HepG2 (cell line): ENCODE measurements around the gene NACAD. TPM values are rescaled to one million over a fixed set of nuclear protein-coding genes. Genes with fewer than 3 reads are reported as not detected.

ENCODE experiments used
- ATAC-seq: fragments of 200-7000 bp; cut with Tn5 transposase; 3 replicates; pipeline ENCODE4 v1.9.1; 2020; ENCODE audit warnings: mild to moderate bottlenecking, moderate library complexity
- BruUV-seq: library from RNA; stranded (reverse); fragments of 400-500 nt; replicated peaks from 2 replicates; lab custom pipeline; 2021; lab: Mats Ljungman, UMichigan
- CTCF ChIA-PET: fragments of 300-600 bp; formaldehyde crosslinking; extraction: SDS; loops from one replicate; lab custom pipeline; 2021; ENCODE audit warnings: low total read pairs, inconsistent platforms, low intra/inter-chr PET ratio; lab: Yijun Ruan, JAX
- POLR2A ChIA-PET: fragments of 350-600 bp; sonication (Branson Sonifier 250); formaldehyde crosslinking; loops from one replicate; lab custom pipeline; 2020; ENCODE audit warnings: antibody characterized with exemption, inconsistent platforms; lab: Yijun Ruan, JAX
- DNase-seq: peaks from one replicate; pipeline ENCODE4 v3.0.0-alpha.2; 2015; ENCODE audit warnings: low spot score
- FAIRE-seq: peaks from 3 replicates; lab custom pipeline; 2011; peaks lifted over from hg19 to GRCh38; lab: Jason Lieb, UNC
- H2AFZ ChIP-seq: one replicate; pipeline ENCODE4 v1.6.1; 2011; ENCODE audit warnings: low read length, inconsistent platforms
- H3K27ac ChIP-seq: fragments of 300-600 bp; 3 replicates; pipeline ENCODE4 v1.8.0; 2011; ENCODE audit warnings: mixed run types, mild to moderate bottlenecking, mixed read lengths, low read length, inconsistent platforms; ENCODE audit not compliant: insufficient read depth; ENCODE audit errors: extremely low read length
- H3K27me3 ChIP-seq, 2 experiments: fragments of 200-600 bp in 1 of 2; 2 replicates in 1 of 2; 3 replicates in 1 of 2; pipeline versions ENCODE4 v1.6.0 to v1.8.0; 2011; ENCODE audit warnings: low read length in 2 of 2, mild to moderate bottlenecking in 2 of 2, moderate library complexity in 2 of 2, inconsistent platforms in 1 of 2; ENCODE audit not compliant: insufficient read depth in 2 of 2, control insufficient read depth in 1 of 2
- H3K36me3 ChIP-seq, 2 experiments: fragments of 200-600 bp in 1 of 2; replicated peaks in 1 of 2; 2 replicates in 1 of 2; 3 replicates in 1 of 2; pipeline versions ENCODE4 v1.5.1 to v1.8.0; 2011; ENCODE audit warnings: low read length in 2 of 2, inconsistent platforms in 1 of 2; ENCODE audit not compliant: insufficient read depth in 2 of 2, control insufficient read depth in 1 of 2
- H3K4me1 ChIP-seq: 2 replicates; pipeline ENCODE4 v1.5.1; 2012; ENCODE audit warnings: low read length, inconsistent platforms; ENCODE audit not compliant: insufficient read depth
- H3K4me2 ChIP-seq: 2 replicates; pipeline ENCODE4 v1.6.0; 2011; ENCODE audit warnings: low read depth, low read length, inconsistent platforms
- H3K4me3 ChIP-seq, 3 experiments: fragments of 200-600 bp in 1 of 3; sonication (generic), shearing (Covaris generic) in 1 of 3; replicated peaks in 1 of 3; 2 replicates each; pipeline ENCODE4 v1.5.1; 2011 to 2016; ENCODE audit warnings: low read length in 3 of 3, inconsistent platforms in 2 of 3, low read depth in 2 of 3, mild to moderate bottlenecking in 2 of 3, control low read depth in 1 of 3, mixed read lengths in 1 of 3; ENCODE audit not compliant: insufficient read depth in 1 of 3
- H3K79me2 ChIP-seq: one replicate; pipeline ENCODE4 v1.6.1; 2011; ENCODE audit warnings: low read length, inconsistent platforms; ENCODE audit not compliant: insufficient read depth
- H3K9ac ChIP-seq: 2 replicates; pipeline ENCODE4 v1.6.0; 2011; ENCODE audit warnings: mild to moderate bottlenecking, low read depth, low read length, inconsistent platforms; ENCODE audit not compliant: insufficient read depth
- H3K9me3 ChIP-seq: 2 replicates; pipeline ENCODE4 v1.5.1; 2012; ENCODE audit warnings: mild to moderate bottlenecking, low read length
- H4K20me1 ChIP-seq: 2 replicates; pipeline ENCODE4 v1.6.0; 2011; ENCODE audit warnings: inconsistent platforms, mild to moderate bottlenecking, low read length, moderate library complexity; ENCODE audit not compliant: insufficient read depth
- FOXA1 ChIP-seq, 2 experiments: fragments of 450-650 bp in 1 of 2; sonication (generic) in 1 of 2; formaldehyde crosslinking in 1 of 2; IDR thresholded peaks; 2 replicates each; pipeline versions ENCODE4 v1.4.0 to v1.6.1; 2016 to 2020; ENCODE audit warnings: missing genetic modification reagents in 1 of 2
- RFX5 ChIP-seq: IDR thresholded peaks from 2 replicates; pipeline ENCODE4 v1.6.1; 2011; ENCODE audit warnings: low read depth, low read length, improper control_type of control experiment
- USF2 ChIP-seq, 2 experiments: sonication (generic) in 1 of 2; formaldehyde crosslinking in 1 of 2; IDR thresholded peaks; 2 replicates each; pipeline versions ENCODE4 v1.5.1 to v1.6.1; 2011 to 2020; ENCODE audit warnings: borderline replicate concordance in 1 of 2, low read depth in 1 of 2, low read length in 1 of 2, mild to moderate bottlenecking in 1 of 2, missing genetic modification reagents in 1 of 2, moderate library complexity in 1 of 2
- ZNF564 ChIP-seq: sonication (generic); formaldehyde crosslinking; IDR thresholded peaks from 2 replicates; pipeline ENCODE4 v1.8.1; 2023; ENCODE audit warnings: mild to moderate bottlenecking, missing genetic modification reagents
- ZNF616 ChIP-seq: sonication (generic); formaldehyde crosslinking; IDR thresholded peaks from 2 replicates; pipeline ENCODE4 v1.5.0; 2020; ENCODE audit warnings: low read depth, mild to moderate bottlenecking, missing genetic modification reagents
- WGBS: methylation state at CpG from one replicate; pipeline ENCODE4 v1.1.6; 2017; ENCODE audit warnings: low lambda C conversion rate; 5-methylcytosine and 5-hydroxymethylcytosine counted together
- in situ Hi-C: cut with HindIII; loops from 2 replicates; pipeline ENCODE4 v1.10.0; 2017; ENCODE audit warnings: low pct_unique_long_range_greater_than_20kb; ENCODE audit not compliant: extremely low pct_ligation_motif_present
- intact Hi-C: fragments of 100-400 bp; cut with micrococcal nuclease; formaldehyde crosslinking; loops from one replicate; pipeline ENCODE4 v1.10.0; 2022; ENCODE audit not compliant: unreplicated experiment
- polyA plus RNA-seq, 8 experiments: library from polyadenylated mRNA; depleted of rRNA in 3 of 8; stranded (reverse) in 7 of 8; unstranded in 1 of 8; fragments of >200 nt; fragmentation: Illumina TruSeq in 4 of 8; extraction: Trizol in 4 of 8; gene quantifications; 2 replicates each; pipeline versions ENCODE4 v1.2.1 to v1.2.3, GENCODE V29; 2011 to 2016; ENCODE audit warnings: low read depth in 4 of 8, missing spikeins in 1 of 8, mixed read lengths in 1 of 8; ENCODE audit not compliant: insufficient read depth in 1 of 8
- total RNA-seq, 5 experiments: library from RNA; depleted of rRNA; stranded (reverse); fragments of >200 nt; fragmentation: Illumina TruSeq; extraction: Trizol; gene quantifications; 2 replicates each; pipeline ENCODE4 v1.2.3, GENCODE V29; 2016; ENCODE audit warnings: low read depth in 1 of 5
- TF ChIP-seq, protein P1 (sequence below): sonication (generic); formaldehyde crosslinking; IDR thresholded peaks from 2 replicates; pipeline ENCODE4 v1.4.0; 2020; ENCODE audit warnings: mild to moderate bottlenecking, missing genetic modification reagents
- TF ChIP-seq, protein P2 (sequence below): sonication (generic); formaldehyde crosslinking; IDR thresholded peaks from 2 replicates; pipeline ENCODE4 v1.8.0; 2022; ENCODE audit warnings: mild to moderate bottlenecking, missing genetic modification reagents; ENCODE audit not compliant: insufficient replicate concordance

NACAD gene
- total and polyA plus RNA-seq, 2 of the 13 experiments (the other 11 are each of a cell fraction or from before 2014, with no cell fraction given), result 0.04 TPM; not detected in 1

- 0 out of 2 replicates have a peak overlapping the region, but pooled peaks have one; percentile 34 for H3K4me2 ChIP-seq
- no peak for DNase-seq
- no peak overlapping the region for H2AFZ ChIP-seq
- no peak overlapping the region for H3K9ac ChIP-seq
- ATAC-seq, result no peak
- no TSS peak for BruUV-seq
- no peaks in the 10 kb centered on the region for H3K9me3 ChIP-seq
- intact Hi-C loops, result no loop called here
- no peak for TF ChIP-seq RFX5
- TF ChIP-seq, protein P1, sequence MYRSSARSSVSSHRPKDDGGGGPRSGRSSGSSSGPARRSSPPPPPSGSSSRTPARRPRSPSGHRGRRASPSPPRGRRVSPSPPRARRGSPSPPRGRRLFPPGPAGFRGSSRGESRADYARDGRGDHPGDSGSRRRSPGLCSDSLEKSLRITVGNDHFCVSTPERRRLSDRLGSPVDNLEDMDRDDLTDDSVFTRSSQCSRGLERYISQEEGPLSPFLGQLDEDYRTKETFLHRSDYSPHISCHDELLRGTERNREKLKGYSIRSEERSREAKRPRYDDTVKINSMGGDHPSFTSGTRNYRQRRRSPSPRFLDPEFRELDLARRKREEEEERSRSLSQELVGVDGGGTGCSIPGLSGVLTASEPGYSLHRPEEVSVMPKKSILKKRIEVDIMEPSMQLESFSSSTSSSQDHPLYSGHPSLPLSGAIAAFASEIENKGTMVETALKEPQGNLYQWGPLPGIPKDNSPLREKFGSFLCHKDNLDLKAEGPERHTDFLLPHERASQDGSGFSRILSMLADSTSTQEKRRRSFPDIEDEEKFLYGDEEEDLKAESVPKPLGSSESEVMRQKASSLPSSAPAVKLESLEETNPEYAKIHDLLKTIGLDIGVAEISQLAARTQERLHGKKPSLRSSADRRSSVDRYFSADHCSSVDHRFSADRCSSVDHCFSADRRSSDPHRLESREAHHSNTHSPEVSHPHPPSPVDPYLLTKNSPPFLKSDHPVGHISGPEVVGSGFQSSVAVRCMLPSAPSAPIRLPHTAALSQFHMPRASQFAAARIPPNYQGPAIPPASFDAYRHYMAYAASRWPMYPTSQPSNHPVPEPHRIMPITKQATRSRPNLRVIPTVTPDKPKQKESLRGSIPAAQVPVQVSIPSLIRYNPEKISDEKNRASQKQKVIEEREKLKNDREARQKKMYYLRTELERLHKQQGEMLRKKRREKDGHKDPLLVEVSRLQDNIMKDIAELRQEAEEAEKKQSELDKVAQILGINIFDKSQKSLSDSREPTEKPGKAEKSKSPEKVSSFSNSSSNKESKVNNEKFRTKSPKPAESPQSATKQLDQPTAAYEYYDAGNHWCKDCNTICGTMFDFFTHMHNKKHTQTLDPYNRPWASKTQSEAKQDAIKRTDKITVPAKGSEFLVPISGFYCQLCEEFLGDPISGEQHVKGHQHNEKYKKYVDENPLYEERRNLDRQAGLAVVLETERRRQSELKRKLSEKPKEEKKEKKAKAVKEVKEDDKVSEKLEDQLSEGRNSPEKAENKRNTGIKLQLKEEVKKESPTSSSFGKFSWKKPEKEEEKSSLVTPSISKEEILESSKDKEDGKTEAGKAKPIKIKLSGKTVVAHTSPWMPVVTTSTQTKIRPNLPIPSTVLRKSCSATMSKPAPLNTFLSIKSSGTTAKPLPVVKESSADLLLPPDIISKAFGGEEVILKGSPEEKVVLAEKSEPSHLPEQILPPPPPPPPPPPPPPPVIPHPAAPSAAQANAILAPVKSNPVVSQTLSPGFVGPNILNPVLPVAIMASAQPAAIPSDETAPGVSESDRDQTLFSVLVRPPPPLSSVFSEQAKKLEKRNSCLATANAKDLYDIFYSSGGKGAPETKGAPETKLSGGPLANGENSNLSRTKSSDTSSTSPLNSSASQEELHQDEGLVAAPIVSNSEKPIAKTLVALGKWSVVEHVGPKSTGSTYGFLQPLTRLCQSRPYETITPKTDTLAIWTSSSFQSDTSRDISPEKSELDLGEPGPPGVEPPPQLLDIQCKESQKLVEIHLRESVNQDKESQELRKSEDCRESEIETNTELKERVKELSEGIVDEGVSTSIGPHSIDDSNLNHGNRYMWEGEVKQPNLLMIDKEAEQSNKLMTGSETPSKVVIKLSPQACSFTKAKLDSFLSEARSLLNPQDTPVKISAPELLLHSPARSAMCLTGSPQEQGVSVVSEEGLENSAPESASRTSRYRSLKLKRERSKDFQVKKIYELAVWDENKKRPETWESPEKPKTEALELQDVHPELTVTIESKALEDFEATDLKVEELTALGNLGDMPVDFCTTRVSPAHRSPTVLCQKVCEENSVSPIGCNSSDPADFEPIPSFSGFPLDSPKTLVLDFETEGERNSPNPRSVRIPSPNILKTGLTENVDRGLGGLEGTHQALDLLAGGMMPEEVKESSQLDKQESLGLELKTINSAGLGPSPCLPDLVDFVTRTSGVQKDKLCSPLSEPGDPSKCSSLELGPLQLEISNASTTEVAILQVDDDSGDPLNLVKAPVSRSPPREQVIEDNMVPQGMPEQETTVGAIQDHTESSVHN (CRISPR knock-in tag), result no peak
- no peak for TF ChIP-seq ZNF616 (CRISPR knock-in tag)
- TF ChIP-seq, protein P2, sequence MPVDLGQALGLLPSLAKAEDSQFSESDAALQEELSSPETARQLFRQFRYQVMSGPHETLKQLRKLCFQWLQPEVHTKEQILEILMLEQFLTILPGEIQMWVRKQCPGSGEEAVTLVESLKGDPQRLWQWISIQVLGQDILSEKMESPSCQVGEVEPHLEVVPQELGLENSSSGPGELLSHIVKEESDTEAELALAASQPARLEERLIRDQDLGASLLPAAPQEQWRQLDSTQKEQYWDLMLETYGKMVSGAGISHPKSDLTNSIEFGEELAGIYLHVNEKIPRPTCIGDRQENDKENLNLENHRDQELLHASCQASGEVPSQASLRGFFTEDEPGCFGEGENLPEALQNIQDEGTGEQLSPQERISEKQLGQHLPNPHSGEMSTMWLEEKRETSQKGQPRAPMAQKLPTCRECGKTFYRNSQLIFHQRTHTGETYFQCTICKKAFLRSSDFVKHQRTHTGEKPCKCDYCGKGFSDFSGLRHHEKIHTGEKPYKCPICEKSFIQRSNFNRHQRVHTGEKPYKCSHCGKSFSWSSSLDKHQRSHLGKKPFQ, result no peak
- no peak for TF ChIP-seq USF2 (IDR thresholded peaks at IDR 0.05; ENCODE audit: low read depth, low read length)
- TF ChIP-seq USF2 (CRISPR knock-in tag; IDR thresholded peaks at IDR 0.05; ENCODE audit: borderline replicate concordance), result no peak
- TF ChIP-seq ZNF564 (CRISPR knock-in tag), result no peak
- no peak for TF ChIP-seq FOXA1 (IDR thresholded peaks at IDR 0.05)
- 0 out of 2 replicates have a peak, but pooled peaks have one; percentile 24 for TF ChIP-seq FOXA1 (CRISPR knock-in tag; IDR thresholded peaks at IDR 0.05)
- FAIRE-seq, result no peak
- POLR2A ChIA-PET, result no interaction called here
- CTCF ChIA-PET, result no interaction called here
- peaks cover 22% of the 10 kb centered on the region for H4K20me1 ChIP-seq
- peaks cover 53% of the 10 kb centered on the region for H3K79me2 ChIP-seq
- H3K36me3 ChIP-seq, result peaks cover 45 to 69% of the 10 kb centered on the region in 2 experiments
- H3K4me1 ChIP-seq, result peaks cover 45% of the 10 kb centered on the region
- H3K4me3 ChIP-seq, result no peak overlapping the region
- no peak overlapping the region for H3K27ac ChIP-seq
- in situ Hi-C loops, result no loop called here
- no peaks in the 10 kb centered on the region; a peak in 1 of 5 replicates for H3K27me3 ChIP-seq
- 100% methylated on average over 3 of the region's 3 CpGs for WGBS
Measured at GRCh38 chr7:45107356-45107755, 18.6 kb upstream of the NACAD start.
